HG02852 (cell line): ENCODE measurements around the gene ASB18.

Experiments used
- ATAC-seq: cut with Tn5 transposase; IDR thresholded peaks from one replicate; pipeline ENCODE4 v1.9.1; 2021; ENCODE audit warnings: mild to moderate bottlenecking, moderate library complexity; ENCODE audit not compliant: unreplicated experiment

The ASB18 gene

DNA sequence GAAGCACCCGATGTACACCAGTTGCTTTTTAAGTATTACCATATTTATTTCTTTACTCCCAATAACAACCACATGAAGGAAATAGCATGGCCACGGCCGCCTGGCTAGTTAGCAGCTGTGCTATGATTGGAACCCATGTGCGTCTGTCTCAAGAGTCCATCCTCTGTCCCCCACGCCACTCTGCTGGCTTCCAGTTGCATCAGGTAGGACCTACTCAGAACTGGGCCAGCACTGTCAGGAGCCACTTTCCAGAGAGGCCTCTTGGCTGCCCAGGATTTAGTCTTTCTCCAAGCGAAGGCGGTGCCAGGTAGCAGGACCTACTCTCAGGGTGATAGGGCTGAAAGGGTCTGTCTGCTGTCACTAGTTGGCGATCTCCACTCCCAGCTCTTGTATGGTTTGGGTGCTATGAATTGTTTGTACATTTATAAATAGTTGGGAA, 22.1 kb downstream of the ASB18 start:
- no peak for ATAC-seq

DNA sequence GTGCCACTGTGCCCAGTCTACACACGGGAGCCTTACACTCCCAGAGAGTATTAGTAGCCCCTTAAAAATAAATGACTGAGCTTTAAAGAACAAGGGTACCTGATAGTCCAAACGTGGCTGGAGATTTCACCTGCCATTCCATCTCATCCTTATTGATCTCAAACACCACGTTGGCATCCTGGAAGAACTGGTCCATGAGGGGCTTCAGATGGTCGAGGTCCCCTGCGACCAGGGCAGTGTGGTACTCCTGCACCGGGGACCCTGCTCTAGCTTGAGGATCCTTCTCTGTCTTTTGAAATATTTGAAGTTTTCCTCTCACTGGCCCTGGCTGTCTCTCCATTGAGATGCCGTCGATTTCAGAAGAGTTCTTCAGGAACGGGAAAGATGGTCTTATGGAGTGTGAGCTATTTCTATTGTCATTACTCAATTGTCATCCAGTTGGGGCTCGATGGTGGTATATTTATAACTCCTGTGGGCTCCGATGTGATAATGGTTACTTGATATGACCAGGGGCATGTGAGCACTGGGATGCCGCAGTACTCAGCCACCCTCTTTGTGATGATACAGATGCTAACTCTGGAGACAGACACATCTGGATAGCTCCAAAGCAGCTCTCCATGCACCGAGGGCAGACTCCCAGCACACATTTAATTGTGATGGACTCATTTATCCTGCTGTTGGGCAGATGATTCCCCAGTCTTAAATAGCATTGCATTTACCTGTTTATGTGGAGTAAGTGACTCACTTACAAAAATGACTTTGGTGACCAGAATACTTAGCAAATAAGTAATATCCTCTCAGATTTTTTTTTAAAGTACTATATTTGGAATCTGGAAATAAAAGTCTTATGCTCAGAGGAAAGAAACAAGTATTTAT, 22.8 kb downstream of the ASB18 start:
- no peak for ATAC-seq

DNA sequence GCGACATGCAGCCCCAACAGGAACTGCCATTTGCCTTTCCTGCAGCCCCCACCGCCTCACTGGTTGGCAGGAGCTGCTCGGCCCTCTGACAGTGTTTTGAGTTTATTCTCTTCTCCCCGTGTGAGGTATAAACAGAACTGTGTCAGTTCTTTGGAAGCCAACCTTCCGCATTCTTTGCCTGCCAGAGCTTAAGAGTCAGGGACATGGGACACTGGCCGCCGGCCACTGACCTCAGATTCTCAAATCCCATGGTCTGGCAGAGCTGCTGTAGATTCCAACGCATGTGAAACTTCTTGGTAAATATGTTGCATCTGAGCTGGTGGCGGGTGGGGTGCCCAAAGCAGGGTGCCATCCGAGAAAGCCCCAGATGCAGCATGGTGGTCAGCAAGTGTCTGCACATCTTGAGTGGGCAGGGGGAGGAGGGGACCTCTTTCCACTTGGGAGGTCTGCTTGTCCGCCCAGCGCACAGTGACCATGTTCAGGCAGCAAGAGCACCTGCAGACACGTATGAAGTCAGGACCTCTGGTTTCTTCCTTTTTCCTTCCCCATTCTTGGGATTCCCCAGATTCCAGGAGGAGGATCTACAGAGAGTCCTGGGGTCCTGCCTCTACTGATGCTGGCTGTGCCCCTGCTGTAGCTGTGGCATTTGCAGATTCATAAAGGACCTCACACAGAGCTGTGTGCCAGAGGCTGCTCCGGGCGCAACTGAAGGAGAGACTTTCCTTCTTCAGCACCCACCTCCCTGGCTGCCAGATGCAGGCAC, 23.8 kb downstream of the ASB18 start:
- ATAC-seq = no peak

DNA sequence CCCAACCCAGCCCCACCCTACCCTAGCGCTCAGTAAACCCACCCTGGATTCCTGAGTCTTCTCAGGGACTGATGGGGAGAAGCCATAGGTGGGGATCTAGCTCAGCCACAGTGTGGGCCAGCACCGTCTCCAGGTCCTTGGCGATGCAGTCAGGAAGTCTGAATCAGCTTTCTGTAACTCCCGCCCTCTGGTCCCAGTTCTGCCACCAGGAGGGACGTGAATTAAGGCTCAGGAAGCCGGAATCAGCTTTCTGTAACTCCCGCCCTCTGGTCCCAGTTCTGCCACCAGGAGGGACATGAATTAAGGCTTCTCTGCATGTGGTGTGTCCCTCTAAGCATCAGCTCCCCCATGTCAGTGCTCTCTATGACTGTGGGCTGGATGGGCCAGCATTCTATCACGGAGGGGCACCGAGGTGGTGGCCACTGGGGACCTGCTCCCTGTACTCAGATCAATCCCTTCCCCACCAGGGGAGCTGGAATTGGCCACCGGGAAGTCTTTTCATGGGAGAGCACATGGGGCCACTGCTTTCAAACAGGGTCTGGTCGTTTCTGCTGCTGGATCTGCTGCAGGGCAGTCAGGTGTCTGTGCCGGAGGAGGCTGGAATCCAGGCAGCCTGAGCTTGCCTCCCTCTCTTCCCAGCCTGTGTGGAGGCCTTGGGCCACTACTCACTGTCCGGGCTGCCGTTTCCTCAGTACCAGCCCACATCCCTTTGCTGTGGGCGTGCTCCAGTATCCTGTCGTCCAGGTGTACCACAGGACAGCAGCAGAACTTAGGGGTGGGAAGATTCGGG, 24.7 kb downstream of the ASB18 start:
- ATAC-seq = no peak

DNA sequence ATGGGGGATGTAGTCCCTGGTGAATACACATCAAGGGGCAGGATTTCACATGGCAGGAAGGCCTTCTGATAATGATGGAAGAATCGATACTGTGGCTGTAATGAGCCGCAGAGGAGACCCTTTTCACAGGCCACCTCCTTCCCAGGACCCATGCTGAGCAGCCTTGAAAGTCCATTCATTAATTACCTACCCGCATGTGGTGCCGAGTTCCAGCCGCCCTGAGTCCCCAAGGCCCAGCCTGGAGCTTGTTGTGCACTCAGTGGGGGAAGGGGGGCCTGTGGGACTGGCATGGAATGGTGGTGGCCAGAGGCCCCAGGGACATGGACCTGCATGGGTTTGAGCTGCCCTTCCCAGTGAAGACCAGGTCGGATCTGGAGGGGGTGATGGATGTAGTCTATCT, 25.5 kb downstream of the ASB18 start:
- ATAC-seq = no peak

DNA sequence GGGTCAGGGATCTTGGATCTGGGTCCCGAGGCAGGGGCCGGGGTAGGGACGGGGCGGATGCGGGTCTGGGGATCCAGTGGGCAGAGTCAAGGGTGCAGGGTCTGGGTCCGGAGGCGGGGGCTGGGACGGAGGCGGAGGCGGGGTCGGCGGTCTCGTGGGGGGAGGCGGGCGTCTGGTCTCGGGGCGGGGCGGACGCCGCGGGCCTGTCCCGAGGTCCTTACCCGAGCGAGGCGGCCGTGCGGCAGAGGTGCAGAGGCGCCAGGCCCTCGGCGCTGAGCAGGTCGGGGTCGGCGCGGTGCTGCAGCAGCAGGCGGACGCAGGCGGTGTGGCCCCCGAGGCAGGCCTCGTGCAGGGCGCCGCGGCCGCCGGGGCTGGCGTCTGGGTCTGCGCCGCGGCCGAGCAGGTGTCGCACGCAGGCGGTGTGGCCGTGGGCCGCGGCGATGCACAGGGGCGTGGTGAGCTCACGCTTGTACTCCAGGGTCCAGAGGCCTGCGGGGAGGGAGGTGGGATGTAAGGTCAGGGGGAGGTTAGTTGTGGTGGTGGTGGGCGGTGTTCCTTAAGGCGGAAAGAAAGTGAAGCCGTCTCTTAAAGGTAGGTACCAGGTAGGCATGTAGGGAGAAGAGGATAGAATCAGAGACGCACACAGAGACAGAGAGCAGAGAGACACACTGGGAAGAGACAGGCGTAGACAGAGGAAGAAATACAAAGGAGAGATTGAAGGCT, 26.6 kb downstream of the ASB18 start:
- no peak for ATAC-seq

DNA sequence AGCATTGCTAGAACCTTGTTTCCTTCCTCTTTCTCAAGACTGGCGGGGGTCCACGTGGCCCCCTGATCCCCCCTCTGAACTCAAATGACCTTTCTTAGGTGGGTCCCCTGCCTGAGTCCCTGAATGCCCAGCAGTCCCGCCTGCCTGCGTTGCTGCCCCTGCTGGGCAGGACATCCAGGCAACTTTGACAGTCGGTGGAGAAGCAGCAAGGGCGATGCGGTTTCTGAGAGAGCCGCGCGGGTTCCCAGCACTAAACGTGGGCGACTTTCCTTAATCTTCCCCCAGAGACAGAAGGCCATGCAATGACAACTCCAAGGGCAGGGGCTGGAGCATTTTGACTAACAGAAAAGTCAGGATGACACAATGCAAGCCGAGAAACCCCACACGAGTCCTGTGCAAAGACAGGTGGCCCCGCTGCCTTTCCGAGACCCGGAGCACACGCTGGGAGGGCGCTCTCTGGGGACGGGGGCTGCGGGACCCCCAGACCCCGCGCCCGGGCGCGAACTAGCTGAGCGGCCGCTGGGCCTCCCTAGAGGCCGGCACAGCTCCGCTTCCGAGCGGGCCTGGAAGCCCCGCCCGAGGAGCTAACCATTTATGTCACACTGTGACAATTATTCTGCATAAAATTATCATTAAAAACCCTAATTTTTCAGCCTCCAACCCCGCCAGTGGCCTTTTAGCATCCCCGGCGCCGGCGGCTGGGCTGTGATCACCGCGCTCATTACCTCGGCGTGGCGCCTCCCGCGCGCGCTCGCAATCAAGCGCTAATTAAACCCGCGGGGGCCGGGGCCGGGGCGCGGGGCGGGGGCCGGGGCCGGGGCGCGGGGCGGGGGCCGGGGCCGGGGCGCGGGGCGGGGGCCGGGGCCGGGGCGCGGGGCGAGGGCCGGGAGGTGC, 27.4 kb downstream of the ASB18 start:
- ATAC-seq = no peak

DNA sequence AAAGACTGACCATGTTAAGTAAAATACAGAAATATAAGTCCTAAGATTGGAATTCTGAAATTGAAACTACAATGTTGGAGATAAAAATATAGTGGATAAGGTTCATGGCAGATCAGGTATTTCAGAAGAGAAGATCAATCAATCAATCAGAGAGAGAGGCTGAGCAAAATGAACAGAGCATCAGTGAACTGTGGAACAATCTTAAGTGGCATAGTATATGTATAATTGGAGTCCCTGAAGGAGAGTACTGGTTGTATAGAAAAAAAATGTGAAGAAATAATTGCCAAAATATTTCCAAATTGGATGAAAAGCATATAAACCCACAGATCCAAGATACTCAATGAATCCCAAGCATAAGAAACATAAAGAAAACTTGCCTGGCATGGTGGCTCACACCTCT, 35.0 kb downstream of the ASB18 start:
- ATAC-seq = no peak

DNA sequence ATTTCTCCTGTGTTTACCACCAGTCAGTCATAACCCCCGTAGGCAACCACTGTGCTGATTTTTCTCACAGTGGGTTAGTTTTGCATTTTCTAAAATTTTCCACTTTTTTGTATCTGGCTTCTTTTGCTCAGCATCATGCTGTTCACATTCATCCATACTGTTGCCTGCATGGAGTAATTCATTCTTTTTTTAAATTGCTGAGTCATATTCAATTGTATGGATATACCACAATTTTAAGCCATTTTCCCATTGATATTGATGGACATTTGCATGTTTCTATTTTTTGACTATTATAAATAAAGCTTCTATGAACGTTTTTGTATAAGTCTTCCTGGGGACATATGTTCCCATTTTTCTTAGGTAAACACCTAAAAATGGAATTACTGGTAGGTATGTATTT, 40.5 kb downstream of the ASB18 start:
- no peak for ATAC-seq

DNA sequence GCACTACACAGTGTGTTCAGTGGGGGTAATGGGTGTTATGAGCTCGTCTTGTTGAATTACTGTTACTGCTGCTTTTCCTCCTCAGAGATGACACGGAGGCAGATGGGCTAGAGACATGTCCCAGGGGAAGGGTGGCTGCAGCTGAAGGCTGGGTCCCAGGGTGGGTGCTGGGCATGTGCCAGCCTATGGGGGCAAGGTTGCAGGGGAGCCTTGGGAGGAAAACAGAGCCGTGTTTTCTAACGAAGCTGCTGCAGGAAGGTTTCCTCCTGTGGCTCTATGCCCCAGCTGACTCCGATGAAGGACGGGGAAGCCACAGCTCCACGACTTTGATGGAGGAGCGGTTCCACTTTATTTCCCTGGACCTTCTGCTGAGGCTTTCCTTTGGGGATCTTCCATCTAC, 42.4 kb downstream of the ASB18 start:
- no peak for ATAC-seq

DNA sequence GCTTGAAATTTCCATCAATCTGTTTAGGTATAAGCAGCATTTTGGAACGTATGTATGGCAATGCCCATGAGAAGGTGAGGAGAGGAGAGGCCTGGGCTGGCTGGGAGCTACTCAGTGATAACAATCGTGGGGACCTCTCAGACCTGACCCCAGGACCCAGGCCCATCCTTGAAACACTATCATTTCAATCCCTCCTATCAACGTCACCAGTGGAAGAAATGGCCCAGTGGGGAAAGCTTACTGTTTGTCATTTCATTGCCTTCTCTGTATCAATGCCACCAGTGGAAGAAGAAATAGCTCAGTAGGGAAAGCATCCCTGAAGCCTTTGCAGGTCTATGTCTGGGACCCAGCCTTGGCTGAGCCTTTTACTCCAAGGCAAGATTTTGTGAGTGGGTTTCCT, 44.8 kb downstream of the ASB18 start:
- no peak for ATAC-seq

DNA sequence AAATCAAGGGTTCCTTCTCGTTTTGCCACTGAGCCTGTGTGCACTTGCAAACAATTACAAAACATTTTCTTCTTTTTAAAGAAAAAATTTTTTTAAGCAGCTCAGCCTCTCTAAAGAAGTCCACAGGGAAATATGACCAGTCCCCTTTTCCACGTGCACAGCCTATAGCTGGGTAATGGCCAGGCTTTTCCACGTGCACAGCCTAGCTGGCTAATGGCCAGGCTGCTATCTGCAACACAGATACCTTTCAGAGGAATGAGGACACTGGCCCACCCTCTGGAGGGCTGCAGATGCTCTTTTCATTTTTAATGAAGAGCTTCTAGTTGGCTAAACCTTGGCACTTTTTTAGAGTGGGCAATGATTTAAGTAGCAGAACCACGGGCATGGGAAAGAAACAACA, 46.3 kb downstream of the ASB18 start:
- no peak for ATAC-seq

DNA sequence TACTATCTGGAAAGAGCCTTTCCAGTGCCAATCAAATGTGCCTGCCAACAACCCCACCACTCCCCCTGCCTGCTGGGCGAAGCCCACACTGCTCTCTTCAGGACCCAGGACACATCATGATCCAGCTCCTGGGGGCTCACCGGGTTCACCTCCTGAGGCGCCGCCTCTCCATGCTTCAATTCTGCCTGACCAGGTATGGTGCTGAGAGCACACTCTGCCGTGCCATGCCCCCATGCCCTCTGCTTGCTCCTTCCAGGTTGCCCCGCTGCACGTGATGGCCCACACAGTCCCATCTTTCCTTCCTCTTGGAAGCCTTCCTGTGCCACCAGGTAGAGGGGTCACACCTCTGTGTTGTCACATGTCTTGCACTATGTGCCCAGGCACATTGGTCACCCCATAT, 47.5 kb downstream of the ASB18 start:
- no peak for ATAC-seq

DNA sequence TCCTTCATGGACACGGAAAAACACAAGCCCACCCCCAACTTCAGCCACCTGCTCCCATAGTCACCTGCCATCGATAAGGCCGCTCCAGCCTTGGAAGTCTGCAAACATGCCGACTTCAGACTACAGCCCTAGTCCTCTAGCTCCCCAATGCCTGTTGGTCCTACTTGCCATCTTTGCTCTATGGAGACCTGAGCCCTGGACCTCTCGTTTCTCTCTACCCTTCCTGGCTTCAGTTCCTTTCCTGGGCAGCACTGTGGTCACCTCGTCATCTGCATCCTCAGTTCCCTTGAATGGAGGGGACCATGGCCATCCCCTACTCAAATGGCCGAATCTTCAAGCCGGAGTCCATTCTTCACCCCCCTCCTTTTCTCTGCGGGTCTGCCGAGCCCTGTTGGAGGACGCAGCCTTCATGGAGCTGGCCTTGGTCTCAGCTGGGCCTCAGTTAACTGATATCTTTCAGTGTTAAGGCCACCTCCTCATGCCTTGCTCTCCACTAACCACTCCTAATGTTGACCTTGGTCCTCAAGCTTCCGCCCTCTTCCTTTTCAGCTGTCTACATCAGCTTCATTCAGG, 48.4 kb downstream of the ASB18 start:
- ATAC-seq = no peak

DNA sequence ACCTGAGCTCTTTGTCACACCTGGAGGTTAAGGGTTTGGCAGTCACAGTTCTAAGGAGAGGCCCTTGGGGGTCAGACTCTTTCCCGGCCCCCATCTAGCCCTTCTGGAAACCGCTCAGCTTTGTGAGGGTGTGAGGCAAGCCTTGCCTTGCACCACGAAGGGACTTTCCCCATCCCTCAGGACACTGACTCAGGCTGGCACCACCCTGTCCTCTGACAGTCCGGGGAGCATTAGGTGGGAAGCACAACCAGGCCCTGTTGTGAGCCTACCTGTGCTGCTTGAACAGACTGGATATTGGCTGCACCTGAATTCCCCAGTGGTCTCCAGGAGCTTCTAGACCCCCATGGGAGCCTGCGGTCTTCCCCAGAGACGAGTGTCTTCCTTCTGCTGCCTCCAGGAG, 49.0 kb downstream of the ASB18 start:
- no peak for ATAC-seq

DNA sequence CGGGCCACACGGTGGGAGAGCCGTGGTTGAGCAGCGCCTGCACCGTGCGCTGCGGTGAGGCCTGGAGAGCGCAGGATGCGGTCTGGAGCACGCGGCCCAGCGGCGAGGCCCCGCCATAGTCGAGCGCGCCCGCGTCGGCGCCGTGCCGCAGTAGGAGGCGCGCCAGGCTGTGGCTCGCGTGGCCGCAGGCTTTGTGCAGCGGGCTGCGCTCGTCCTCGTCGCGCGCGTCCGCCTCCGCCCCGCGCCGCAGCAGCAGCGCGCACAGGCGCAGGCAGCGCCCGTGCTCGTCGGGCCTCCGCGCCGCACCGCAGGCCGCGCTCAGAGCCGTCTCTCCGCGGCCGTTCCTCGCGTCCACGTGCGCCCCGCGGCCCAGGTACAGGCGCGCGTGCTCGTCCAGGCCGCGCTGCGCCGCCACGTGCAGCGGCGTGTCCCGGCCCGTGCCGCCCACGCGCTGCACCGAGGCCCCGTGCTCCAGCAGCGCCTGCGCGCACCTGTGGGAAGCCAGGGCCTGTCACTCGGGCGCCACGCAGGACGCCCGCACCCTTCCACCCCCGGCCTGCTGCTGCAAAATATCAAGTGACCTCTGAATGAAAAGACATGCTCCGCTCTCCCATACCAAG, 49.7 kb downstream of the ASB18 start:
- no peak for ATAC-seq

DNA sequence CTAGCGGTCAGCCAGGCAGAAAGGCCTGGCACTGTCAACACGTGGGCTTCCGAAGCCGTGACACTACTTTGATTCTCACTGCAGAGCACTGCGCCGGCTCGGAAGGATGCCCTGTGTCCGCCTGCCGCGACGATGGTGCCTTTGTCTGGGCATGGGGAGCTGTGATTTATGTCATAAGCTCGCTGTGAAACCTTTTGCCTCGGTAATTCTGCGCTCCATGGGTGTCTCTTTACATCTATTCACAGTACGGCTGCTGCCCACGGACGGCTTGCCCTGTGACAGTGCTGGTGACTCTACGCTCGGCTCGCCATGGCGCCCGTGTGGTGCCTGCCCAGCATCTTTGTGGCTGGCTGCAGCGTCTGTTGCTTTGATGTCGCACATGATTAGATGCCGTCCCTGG, 52.9 kb downstream of the ASB18 start:
- no peak for ATAC-seq

DNA sequence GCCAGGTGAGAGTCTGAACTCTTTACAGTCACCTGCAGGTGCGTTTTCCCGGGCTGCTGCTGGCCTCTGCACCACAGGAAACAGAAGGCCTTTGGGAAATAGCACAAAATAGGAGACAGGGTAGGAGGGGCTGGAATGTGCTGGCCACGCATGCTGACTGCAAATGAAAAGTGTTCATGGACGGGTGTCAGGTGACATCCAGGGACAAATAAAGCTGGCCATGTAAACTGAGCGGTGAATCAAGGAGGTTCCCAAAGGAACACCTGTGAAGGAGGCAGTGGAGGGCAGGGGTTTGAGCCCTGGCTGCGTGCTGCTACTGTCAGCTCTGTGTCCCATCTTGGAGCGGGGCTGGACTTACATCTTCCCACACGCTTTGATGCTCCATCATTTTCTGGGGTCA, 53.7 kb downstream of the ASB18 start:
- ATAC-seq = no peak

DNA sequence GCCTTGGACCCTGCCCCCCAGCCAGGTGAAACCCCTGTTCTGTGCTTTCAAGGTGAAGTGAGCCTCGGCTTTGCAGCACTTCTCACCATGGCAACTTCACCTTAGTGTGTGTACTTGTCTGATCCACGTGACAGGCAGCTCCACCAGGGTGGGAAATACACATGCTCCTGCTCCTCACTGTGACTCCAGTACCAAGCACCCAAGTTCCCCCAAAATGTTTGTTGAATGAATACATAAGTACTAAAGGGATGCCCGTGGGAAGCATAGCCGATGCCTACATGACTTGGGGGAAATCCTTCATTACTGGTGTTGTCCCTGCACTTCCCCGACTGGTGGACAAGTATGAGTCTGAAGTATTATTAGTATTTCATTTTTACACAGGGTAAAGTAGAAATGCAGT, 54.2 kb downstream of the ASB18 start:
- ATAC-seq = no peak
